NK-92 (cell line): ENCODE data around the gene CLDN9.
"Not testable (repeated sequence)": the region's sequence is repeated elsewhere in the genome, so short reads cannot be mapped to it uniquely, and the experiment has no call there.

Experiments used
- DNase-seq: peaks from one replicate; lab custom pipeline; 2025; ENCODE audit not compliant: unreplicated experiment; lab: John Stamatoyannopoulos, UW

CLDN9 gene

GRCh38 chr16:3053330-3053710 lies 40.6 kb downstream of the CLDN9 start:
- not testable (repeated sequence) for DNase-seq

GRCh38 chr16:3054965-3055733 lies 42.4 kb downstream of the CLDN9 start:
- DNase-seq, result no peak

GRCh38 chr16:3055734-3056115 lies 43.0 kb downstream of the CLDN9 start:
- not testable (repeated sequence) for DNase-seq

DNA sequence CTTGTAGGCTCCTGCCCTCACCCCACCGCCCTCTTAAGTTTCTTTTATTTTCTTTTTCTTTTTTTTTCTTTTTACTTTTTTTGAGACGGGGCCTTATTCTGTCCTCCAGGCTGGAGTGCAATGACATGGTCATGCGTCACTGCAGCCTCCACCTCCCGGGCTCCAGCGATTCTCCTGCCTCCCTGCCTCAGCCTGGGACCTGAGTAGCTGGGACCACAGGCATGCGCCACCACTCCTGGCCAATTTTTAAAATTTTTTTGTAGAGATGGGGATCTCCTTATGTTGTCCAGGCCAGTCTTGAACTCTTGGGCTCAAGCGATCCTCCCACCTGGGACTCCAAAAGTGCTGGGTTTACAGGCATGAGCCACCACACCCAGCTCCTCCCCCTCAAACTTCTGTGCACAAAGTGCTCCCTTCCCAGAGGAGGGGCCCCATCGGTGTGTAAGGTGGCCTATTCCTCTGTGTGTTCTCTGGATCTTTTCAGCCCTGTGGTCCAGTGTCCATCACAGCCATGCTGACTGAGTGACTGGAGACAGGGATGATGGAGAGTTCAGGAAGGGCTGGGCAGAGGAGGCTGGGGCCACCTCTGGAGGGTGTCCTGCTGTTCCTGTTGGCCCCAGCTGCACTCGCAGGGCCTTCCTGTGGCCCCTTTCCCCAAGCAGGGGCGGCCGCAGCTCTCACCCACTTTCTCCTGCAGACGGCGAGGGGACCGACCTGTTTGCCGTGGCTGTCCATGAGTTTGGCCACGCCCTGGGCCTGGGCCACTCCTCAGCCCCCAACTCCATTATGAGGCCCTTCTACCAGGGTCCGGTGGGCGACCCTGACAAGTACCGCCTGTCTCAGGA lies 43.8 kb downstream of the CLDN9 start:
- DNase-seq, result no peak

- no peak for DNase-seq
Measured at GRCh38 chr16:3057181-3058138, 44.7 kb downstream of the CLDN9 start.

- no peak for DNase-seq
Measured at GRCh38 chr16:3058139-3059030, 45.7 kb downstream of the CLDN9 start.

- no peak for DNase-seq
Measured at GRCh38 chr16:3059041-3059722, 46.5 kb downstream of the CLDN9 start.

- no peak for DNase-seq
Measured at GRCh38 chr16:3059723-3060242, 47.1 kb downstream of the CLDN9 start.

- no peak for DNase-seq
Measured at GRCh38 chr16:3060339-3061127, 47.8 kb downstream of the CLDN9 start.

- no peak for DNase-seq
Measured at GRCh38 chr16:3062553-3062952, 49.8 kb downstream of the CLDN9 start.

GRCh38 chr16:3063625-3064386 lies 51.1 kb downstream of the CLDN9 start:
- DNase-seq, result no peak
